Stimulated activated CD8-positive, alpha-beta memory T cell treated with anti-CD3 and anti-CD28 coated beads, Interleukin-4, amount 100 ng/mL, for 1 hour (primary cell): ENCODE results near the gene UBE2J2.

Experiments used
- DNase-seq, 2 donors: peaks; one replicate each; pipeline ENCODE4 v3.0.0-alpha.2; 2020; ENCODE audit warnings: low read depth in 2 of 2, low spot score in 1 of 2

The UBE2J2 gene

GRCh38 chr1:1229770-1230169, 43.9 kb downstream of the UBE2J2 start:
- no peak for DNase-seq

- no peak for DNase-seq
Observed at GRCh38 chr1:1228596-1229321, 44.9 kb downstream of the UBE2J2 start.

- DNase-seq: no peak
Observed at GRCh38 chr1:1228187-1228586, 45.5 kb downstream of the UBE2J2 start.

- no peak for DNase-seq
Observed at GRCh38 chr1:1227386-1227785, 46.3 kb downstream of the UBE2J2 start.

GRCh38 chr1:1226566-1227362, 46.9 kb downstream of the UBE2J2 start:
- DNase-seq: no peak

GRCh38 chr1:1225913-1226312, 47.7 kb downstream of the UBE2J2 start:
- no peak for DNase-seq

- DNase-seq: no peak
Observed at GRCh38 chr1:1225238-1225845, 48.3 kb downstream of the UBE2J2 start.

GRCh38 chr1:1223891-1224290, 49.8 kb downstream of the UBE2J2 start:
- no peak for DNase-seq

- no peak for DNase-seq
Observed at GRCh38 chr1:1223321-1223720, 50.3 kb downstream of the UBE2J2 start.

GRCh38 chr1:1222575-1223225, 51.0 kb downstream of the UBE2J2 start:
- DNase-seq: no peak

GRCh38 chr1:1221887-1222574, 51.6 kb downstream of the UBE2J2 start:
- no peak for DNase-seq

GRCh38 chr1:1220197-1220596, 53.5 kb downstream of the UBE2J2 start:
- DNase-seq: no peak

- peak in 1 of 2 donors; percentile 19 for DNase-seq
Observed at GRCh38 chr1:1219341-1219740, 54.3 kb downstream of the UBE2J2 start.

GRCh38 chr1:1218524-1219200, 55.0 kb downstream of the UBE2J2 start:
- DNase-seq: no peak

- DNase-seq: no peak
Observed at GRCh38 chr1:1217621-1218523, 55.8 kb downstream of the UBE2J2 start.

GRCh38 chr1:1216770-1217620, 56.7 kb downstream of the UBE2J2 start:
- peak in 1 of 2 donors; percentile 9 for DNase-seq

GRCh38 chr1:1215881-1216605, 57.6 kb downstream of the UBE2J2 start:
- no peak for DNase-seq
